Measurements from ENCODE around the gene AMDHD2. TPM values are rescaled to one million over a fixed set of nuclear protein-coding genes. Genes with fewer than 3 reads are reported as not detected.

Gene AMDHD2
- total RNA-seq, 6 experiments from 2014 or later = 15.6 to 19.3 (median 18.6) TPM

- DNase-seq = no peak
- Mint-ChIP-seq H3K9me3 (no peaks in the 10 kb centered on the region), H3K27me3 (ENCODE audit: insufficient read depth) (no peaks in the 10 kb centered on the region), H3K4me3 (no peak overlapping the region), H3K4me1 (ENCODE audit: low read depth) (no peaks in the 10 kb centered on the region), H3K36me3 (ENCODE audit: low read depth) (no peaks in the 10 kb centered on the region; the same call in 1 of the 2 replicates), H3K27ac (no peak overlapping the region)
- no peak for TF ChIP-seq CTCF (IDR thresholded peaks at IDR 0.05)
These were observed 25.1 kb upstream of the AMDHD2 start for GRCh38 chr16:2495041-2495440.

- no peaks in the 10 kb centered on the region for H3K9me3 Mint-ChIP-seq
- no peak overlapping the region for H3K4me3 Mint-ChIP-seq
- no peak for TF ChIP-seq CTCF (IDR thresholded peaks at IDR 0.05)
- no peak overlapping the region for H3K27ac Mint-ChIP-seq
- no peaks in the 10 kb centered on the region; the same call in 1 of the 2 replicates for H3K36me3 Mint-ChIP-seq (ENCODE audit: low read depth)
- H3K27me3 Mint-ChIP-seq (ENCODE audit: insufficient read depth) = no peaks in the 10 kb centered on the region
- no peaks in the 10 kb centered on the region for H3K4me1 Mint-ChIP-seq (ENCODE audit: low read depth)
- DNase-seq = no peak
These were observed 23.7 kb upstream of the AMDHD2 start for GRCh38 chr16:2496223-2497115.

- TF ChIP-seq CTCF (IDR thresholded peaks at IDR 0.05) = no peak
- Mint-ChIP-seq H3K27me3 (ENCODE audit: insufficient read depth) (no peaks in the 10 kb centered on the region), H3K4me3 (no peak overlapping the region), H3K9me3 (no peaks in the 10 kb centered on the region), H3K4me1 (ENCODE audit: low read depth) (no peaks in the 10 kb centered on the region), H3K36me3 (ENCODE audit: low read depth) (no peaks in the 10 kb centered on the region; the same call in 1 of the 2 replicates), H3K27ac (no peak overlapping the region)
- DNase-seq = no peak
These were observed 23.0 kb upstream of the AMDHD2 start for GRCh38 chr16:2497116-2497630.

GRCh38 chr16:2497695-2498484, 22.3 kb upstream of the AMDHD2 start:
- no peak for TF ChIP-seq CTCF (IDR thresholded peaks at IDR 0.05)
- no peaks in the 10 kb centered on the region for H3K27me3 Mint-ChIP-seq (ENCODE audit: insufficient read depth)
- H3K27ac Mint-ChIP-seq = no peak overlapping the region
- no peak overlapping the region for H3K4me3 Mint-ChIP-seq
- H3K36me3 Mint-ChIP-seq (ENCODE audit: low read depth) = no peaks in the 10 kb centered on the region; the same call in 1 of the 2 replicates
- no peak for DNase-seq
- H3K4me1 Mint-ChIP-seq (ENCODE audit: low read depth) = peaks cover 4% of the 10 kb centered on the region; the same call in 1 of the 2 replicates
- no peaks in the 10 kb centered on the region for H3K9me3 Mint-ChIP-seq

- no peak for DNase-seq
- H3K27ac Mint-ChIP-seq = no peak overlapping the region
- no peaks in the 10 kb centered on the region for H3K27me3 Mint-ChIP-seq (ENCODE audit: insufficient read depth)
- no peaks in the 10 kb centered on the region; the same call in 1 of the 2 replicates for H3K36me3 Mint-ChIP-seq (ENCODE audit: low read depth)
- no peak overlapping the region for H3K4me3 Mint-ChIP-seq
- no peak for TF ChIP-seq CTCF (IDR thresholded peaks at IDR 0.05)
- peaks cover 5% of the 10 kb centered on the region; the same call in 1 of the 2 replicates for H3K4me1 Mint-ChIP-seq (ENCODE audit: low read depth)
- H3K9me3 Mint-ChIP-seq = no peaks in the 10 kb centered on the region
These were observed 21.5 kb upstream of the AMDHD2 start for GRCh38 chr16:2498531-2499253.
